ENCODE measurements around the gene ITGB3. TPM values are rescaled to one million over a fixed set of nuclear protein-coding genes. Genes with fewer than 3 reads are reported as not detected.

The ITGB3 gene
- total and polyA plus RNA-seq, 9 of the 15 experiments (the other 6 are each of a cell fraction or from before 2014, with no cell fraction given), result 0.08 to 2.6 (median 0.62) TPM; not detected in 1

DNA sequence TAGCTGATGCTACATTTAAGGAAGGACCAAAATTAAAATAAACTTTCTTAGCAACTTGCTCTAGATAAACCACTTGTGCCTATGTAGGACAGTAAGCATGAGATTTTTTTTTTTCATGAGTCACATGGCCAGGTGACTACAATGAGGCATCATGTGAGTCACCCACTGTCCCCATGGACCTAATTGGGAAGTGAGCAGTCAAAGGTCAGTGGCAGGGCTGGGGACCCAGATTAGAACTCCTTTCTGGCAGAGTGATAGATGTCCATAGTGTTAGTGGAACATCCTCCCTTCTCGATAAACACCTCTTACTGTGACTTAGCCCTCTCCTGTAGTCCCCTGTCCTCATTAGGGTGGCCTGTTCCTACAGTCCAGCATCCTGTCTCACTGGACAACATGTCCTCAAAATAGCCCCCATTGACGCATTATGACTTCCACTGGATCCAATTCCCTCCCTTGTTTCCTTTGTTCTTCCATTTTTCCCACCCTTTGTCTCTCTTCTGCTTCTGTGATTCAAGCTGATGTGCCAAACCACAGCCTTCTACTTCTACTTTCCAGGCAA lies 12.4 kb downstream of the ITGB3 start (continued):
- TF ChIP-seq, protein P1, sequence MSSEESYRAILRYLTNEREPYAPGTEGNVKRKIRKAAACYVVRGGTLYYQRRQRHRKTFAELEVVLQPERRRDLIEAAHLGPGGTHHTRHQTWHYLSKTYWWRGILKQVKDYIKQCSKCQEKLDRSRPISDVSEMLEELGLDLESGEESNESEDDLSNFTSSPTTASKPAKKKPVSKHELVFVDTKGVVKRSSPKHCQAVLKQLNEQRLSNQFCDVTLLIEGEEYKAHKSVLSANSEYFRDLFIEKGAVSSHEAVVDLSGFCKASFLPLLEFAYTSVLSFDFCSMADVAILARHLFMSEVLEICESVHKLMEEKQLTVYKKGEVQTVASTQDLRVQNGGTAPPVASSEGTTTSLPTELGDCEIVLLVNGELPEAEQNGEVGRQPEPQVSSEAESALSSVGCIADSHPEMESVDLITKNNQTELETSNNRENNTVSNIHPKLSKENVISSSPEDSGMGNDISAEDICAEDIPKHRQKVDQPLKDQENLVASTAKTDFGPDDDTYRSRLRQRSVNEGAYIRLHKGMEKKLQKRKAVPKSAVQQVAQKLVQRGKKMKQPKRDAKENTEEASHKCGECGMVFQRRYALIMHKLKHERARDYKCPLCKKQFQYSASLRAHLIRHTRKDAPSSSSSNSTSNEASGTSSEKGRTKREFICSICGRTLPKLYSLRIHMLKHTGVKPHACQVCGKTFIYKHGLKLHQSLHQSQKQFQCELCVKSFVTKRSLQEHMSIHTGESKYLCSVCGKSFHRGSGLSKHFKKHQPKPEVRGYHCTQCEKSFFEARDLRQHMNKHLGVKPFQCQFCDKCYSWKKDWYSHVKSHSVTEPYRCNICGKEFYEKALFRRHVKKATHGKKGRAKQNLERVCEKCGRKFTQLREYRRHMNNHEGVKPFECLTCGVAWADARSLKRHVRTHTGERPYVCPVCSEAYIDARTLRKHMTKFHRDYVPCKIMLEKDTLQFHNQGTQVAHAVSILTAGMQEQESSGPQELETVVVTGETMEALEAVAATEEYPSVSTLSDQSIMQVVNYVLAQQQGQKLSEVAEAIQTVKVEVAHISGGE (CRISPR knock-in tag; IDR thresholded peaks at IDR 0.05), result peak in 1 of 3 experiments; percentile 55; a peak in 2 of 6 replicates
- TF ChIP-seq ZNF778 (CRISPR knock-in tag; IDR thresholded peaks at IDR 0.05), result no peak
- no peak for TF ChIP-seq ATF2 (CRISPR knock-in tag; IDR thresholded peaks at IDR 0.05)
- TF ChIP-seq ZNF143 (CRISPR knock-in tag; IDR thresholded peaks at IDR 0.05), result no peak
- TF ChIP-seq SAFB2 (IDR thresholded peaks at IDR 0.05; ENCODE audit: borderline replicate concordance, low read depth, low read length, severe bottlenecking), result no peak
- no peak for TF ChIP-seq ZNF311 (CRISPR knock-in tag; IDR thresholded peaks at IDR 0.05)
- TF ChIP-seq ZNF316 (IDR thresholded peaks at IDR 0.05), result peak; percentile 16; the same call in 1 of the 2 replicates
- TF ChIP-seq IRF2 (CRISPR knock-in tag; IDR thresholded peaks at IDR 0.05), result no peak
- peak; percentile 60 for TF ChIP-seq CXXC5 (CRISPR knock-in tag; IDR thresholded peaks at IDR 0.05)
- TF ChIP-seq HOMEZ (CRISPR knock-in tag; IDR thresholded peaks at IDR 0.05), result no peak
- TF ChIP-seq ZNF780A (CRISPR knock-in tag; IDR thresholded peaks at IDR 0.05), result no peak
- peak; percentile 45 to 76; a peak in 1 of 4 replicates for TF ChIP-seq TEAD1 (CRISPR knock-in tag; IDR thresholded peaks at IDR 0.05)
- no peak for TF ChIP-seq STAT6 (CRISPR knock-in tag; IDR thresholded peaks at IDR 0.05)
- peak; percentile 70; the same call in 1 of the 2 replicates for TF ChIP-seq STAT5A (IDR thresholded peaks at IDR 0.05; ENCODE audit: borderline replicate concordance, low read length)
- no peak for TF ChIP-seq CBX5 (IDR thresholded peaks at IDR 0.05; ENCODE audit: borderline replicate concordance, low read depth)
- no peak for TF ChIP-seq NUFIP1 (IDR thresholded peaks at IDR 0.05; ENCODE audit: partially characterized antibody)
